Inflammatory macrophage treated with lipopolysaccharide for 1 hour (primary cell): ENCODE results near the gene LRRC56.

Source experiments
- DNase-seq, 2 donors: peaks; one replicate each; pipeline ENCODE4 v3.0.0-alpha.2; 2020 to 2022

Gene LRRC56

GRCh38 chr11:540583-541432, 3.5 kb downstream of the LRRC56 start:
- DNase-seq, result no peak

- DNase-seq, result no peak
Observed at GRCh38 chr11:541433-541885, 4.1 kb downstream of the LRRC56 start.

DNA sequence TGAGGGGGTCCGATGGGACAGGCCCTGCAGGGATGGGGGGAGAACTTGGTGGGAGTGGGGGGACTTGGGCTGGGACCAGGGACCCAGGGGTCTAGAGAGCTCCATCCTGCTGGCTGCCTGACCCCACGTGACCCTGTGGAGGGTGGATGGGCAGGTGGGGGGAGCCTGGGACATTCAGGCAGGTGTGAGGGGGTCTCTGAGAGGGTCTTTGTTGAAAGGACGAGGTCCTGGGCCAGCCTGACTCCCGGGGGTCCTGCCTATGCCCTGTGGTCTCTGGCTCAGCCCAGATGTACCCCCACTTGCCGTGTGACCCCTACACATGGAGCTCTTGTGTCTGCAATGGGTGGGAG, 7.5 kb downstream of the LRRC56 start:
- no peak for DNase-seq

GRCh38 chr11:545171-545570, 7.8 kb downstream of the LRRC56 start:
- no peak for DNase-seq

DNA sequence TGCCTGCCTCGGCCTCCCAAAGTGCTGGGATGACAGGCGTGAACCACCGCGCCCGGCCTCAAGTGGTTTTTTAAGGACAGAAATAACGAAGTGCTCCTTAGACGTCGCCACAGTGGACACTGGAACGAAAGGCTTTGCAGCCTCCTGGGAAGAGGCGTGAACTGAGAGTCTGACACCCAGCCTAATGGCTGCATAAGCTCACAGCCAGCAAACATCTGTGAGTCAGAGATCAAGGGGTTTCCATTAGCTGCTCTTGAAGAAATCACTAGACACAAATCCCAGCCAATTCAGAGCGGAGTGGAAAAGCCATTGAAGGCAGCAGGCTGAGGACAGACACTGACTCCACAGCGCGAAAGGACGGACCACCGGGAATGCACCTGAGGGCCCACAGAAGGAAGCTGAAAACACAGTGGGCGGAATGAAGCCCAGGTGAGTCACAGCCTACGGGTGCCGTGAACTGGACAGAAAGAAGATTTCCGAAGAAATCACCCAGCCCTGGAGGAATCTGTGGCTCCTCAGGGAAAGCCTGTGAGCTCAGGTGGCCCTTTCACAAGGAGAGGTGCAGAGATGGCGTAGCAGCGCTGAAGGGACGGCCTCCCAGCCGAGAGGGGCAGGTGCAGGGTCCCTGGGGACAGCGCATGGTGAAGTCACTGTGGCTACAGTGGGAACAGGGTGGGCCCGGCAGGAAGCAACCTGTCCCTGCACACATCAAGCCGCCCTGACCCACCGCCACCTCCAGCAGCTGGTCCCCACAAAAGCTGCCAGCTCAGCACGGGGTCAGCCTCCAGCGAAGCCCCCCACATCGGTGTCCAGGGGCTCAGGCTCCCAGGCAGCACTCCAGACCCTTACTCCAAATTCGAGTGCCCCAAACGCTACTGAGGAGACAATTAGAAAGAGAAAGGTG, 11.6 kb downstream of the LRRC56 start:
- no peak for DNase-seq

DNA sequence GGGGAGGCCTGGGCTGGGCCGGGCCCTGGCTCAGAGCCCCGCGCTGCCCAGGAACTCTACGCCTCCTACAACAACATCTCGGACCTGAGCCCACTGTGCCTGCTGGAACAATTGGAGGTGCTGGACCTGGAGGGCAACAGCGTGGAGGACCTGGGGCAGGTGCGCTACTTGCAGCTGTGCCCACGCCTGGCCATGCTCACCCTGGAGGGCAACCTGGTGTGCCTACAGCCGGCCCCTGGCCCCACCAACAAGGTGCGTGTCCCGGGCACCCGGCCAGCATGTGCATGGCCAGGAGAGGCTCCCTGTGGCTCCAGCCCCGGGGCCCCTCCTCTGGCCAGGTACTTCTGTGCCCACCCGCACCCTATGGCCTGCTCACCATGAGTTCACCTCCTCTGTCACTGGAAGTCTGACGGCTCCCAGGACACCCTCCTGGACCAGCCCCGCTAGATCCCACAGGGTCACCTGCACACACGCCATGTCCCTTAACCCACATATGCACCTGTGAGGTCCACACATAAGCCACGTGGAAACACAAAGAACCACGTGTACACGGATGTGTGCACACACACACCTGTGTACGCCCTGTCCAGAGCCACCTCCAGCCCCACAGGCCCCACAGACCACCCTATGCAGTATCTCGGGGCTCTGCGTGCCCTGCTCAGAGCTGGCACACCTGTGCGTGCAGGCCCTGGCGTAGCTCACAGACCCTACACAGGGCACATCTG, 12.9 kb downstream of the LRRC56 start:
- DNase-seq, result no peak

DNA sequence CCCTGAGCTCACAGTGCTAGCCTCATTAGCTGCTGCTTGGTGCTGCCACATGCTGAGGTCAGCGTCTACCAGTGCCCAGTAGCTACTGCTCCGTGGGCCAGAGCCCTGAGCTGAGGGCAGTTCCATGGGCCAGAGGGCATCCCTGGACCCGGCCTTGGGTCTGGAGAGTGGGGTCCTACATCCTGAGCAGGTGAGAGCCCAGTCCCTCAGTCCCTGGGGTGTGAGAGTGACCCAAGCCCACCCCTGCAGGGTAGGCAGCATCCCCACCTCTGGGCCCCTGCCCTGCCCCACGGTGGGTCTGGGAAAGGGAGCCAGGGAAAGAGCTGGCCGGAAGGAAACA, 13.4 kb downstream of the LRRC56 start:
- no peak for DNase-seq

DNA sequence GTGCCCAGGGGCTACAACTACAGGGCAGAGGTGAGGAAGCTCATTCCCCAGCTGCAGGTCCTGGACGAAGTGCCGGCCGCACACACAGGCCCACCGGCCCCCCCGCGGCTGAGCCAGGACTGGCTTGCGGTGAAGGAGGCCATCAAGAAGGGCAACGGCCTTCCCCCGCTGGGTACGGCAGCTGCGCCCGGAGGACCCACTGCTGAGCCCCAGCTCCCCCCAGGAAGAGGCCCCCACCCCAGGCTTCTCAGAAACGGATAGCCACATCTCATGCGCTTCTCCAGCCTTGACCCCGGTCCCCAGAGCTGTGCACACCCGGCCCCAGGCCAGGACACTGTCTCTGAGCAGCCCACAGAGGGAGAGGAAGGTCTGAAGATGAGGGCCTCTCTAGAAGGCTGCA, 13.8 kb downstream of the LRRC56 start:
- no peak for DNase-seq

DNA sequence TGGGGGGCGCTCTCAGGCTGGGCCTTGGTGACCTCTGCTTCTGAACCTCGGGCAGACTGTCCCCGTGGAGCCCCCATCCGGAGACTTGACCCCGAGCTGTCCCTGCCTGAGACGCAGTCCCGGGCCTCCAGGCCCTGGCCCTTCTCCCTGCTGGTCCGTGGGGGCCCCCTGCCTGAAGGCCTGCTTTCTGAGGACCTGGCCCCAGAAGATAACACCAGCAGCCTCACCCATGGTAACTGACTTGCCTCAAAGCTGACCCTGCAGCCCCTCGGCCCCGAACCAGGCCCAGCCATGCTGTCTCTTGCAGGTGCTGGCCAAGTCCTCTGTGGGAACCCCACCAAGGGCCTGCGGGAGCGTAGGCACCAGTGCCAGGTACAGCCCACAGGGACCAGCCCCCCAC, 14.3 kb downstream of the LRRC56 start:
- DNase-seq, result no peak

DNA sequence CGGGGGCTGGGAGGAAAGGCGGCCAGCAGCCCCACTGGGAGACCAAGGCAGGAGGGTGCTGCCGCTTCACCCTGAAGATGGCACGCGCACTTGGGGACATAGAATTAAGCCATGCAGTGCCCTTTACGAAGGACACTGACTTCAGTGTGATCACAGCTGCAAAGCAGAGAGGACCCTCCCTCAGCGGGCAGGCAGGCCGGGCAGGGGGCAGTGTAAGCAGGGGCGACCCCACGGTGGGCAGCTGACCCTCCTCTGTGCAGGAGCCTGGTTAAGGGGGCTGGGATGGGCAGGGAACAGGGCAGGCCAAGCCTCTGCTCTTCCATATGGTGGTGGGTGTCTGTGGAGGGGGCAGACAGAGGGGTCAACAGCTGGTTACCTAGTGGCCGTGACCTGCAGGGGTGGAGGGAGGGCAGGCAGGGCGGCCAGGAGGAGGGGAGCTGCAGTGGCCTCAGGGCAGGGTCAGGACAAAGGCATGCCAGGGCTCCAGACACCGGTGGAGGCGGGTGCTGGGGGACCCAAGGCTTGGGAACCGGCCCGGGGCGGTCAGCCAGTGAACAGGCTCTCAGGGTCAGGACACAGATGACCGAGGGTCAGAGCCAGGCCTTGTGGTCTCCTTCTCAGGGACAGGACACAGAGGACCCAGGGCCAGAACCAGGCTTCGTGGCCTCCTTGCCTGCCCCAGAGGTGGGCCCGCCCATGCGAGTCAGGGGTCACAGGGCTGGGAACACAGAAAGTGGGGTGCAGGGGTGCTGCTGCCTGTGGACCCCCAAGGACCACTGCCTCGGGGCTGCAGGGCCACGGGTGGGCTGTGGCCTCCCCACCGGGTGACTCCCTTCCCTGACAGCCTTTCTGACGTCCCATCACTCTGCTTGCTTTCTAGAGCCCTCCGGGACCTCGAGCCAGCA, 16.0 kb downstream of the LRRC56 start:
- DNase-seq, result no peak

- DNase-seq, result no peak
Observed at GRCh38 chr11:553988-554340, 16.6 kb downstream of the LRRC56 start.

- DNase-seq, result peak; percentile 21 to 36
Observed at GRCh38 chr11:554428-555226, 17.3 kb downstream of the LRRC56 start.

- no peak for DNase-seq
Observed at GRCh38 chr11:555227-555779, 18.0 kb downstream of the LRRC56 start.

GRCh38 chr11:555780-556661, 18.7 kb downstream of the LRRC56 start:
- no peak for DNase-seq

- DNase-seq, result no peak
Observed at GRCh38 chr11:556662-557256, 19.4 kb downstream of the LRRC56 start.

DNA sequence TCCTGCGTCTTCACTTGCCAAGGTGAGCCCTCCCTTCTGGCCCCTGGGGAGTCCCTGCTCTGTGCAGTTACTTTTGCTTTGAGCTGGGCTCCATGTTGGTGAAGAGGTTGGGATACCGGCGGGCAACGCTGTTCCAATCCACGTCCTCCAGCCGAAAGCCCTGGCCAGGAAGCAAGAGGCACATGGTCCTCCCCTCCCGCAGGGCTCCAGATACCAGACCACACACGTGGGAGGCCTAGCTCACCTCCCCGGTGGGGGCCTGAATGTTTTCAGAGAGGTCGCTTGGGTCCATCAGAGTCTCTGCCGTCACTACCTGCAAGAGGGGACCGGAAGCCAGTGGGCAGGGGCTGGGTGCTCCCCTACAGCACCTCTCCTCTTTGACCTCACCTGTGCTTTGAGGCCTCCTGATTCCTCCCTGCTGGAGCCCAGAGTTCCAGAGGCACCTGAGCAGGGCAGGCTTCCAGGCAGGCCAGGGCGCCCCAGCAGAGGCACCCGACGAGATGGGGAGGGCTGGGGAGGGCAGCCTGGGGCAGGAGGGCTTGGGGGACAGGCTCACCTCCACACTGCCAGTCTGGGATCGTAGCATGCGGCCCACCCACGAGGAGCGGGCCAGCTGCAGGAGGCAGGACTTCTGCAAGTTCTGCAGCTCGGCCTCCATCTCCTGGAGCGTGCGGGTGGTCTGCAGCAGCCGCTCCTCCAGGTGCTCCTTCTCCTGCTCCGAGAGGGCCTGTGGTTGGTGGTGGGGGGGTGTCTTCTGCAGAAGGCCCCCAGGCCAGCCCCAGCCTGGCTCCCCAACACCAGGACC, 20.2 kb downstream of the LRRC56 start:
- no peak for DNase-seq

DNA sequence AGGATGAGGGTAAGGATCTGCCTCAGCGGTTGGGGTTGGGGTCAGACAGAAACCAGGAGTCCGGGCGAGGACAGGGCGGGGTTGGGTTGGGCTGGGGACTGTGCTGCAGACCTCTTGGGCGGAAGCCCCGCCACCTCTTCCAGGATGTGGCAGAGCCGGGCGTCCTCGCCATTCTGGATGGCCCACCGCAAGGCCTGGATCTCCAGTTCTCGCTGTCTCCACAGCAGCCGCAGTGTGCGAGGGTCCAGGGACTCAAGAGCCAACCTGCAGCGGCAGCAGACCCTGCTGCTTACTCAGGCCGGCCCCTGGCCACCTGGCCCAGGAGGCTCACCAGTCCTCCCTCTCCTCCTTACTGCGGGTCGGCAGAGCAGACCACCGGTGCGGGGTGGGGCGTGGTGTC, 21.2 kb downstream of the LRRC56 start:
- DNase-seq, result no peak

GRCh38 chr11:559020-559620, 21.8 kb downstream of the LRRC56 start:
- DNase-seq, result no peak
